Hepatocyte (in vitro differentiated cells): ENCODE data around the gene MACROH2A1. TPM values are rescaled to one million over a fixed set of nuclear protein-coding genes. Genes with fewer than 3 reads are reported as not detected.

Source experiments
- DNase-seq: peaks from one replicate; pipeline ENCODE4 v3.0.0-alpha.2; 2016; ENCODE audit warnings: low spot score
- H2AFZ ChIP-seq: fragments of 200-600 bp; sonication (generic); 2 replicates; pipeline ENCODE4 v1.6.0; 2016; ENCODE audit warnings: antibody characterized with exemption, mild to moderate bottlenecking
- H3K27ac ChIP-seq: fragments of 200-600 bp; sonication (generic); 2 replicates; pipeline ENCODE4 v1.5.1; 2016; ENCODE audit warnings: mild to moderate bottlenecking
- H3K27me3 ChIP-seq: fragments of 200-600 bp; sonication (generic); 2 replicates; pipeline ENCODE4 v1.6.1; 2016
- H3K36me3 ChIP-seq: fragments of 200-600 bp; sonication (generic); replicated peaks from 2 replicates; pipeline ENCODE4 v1.5.1; 2016; ENCODE audit warnings: low read depth; ENCODE audit not compliant: insufficient read depth
- H3K4me1 ChIP-seq: fragments of 200-600 bp; sonication (generic); 2 replicates; pipeline ENCODE4 v1.5.1; 2016; ENCODE audit warnings: mild to moderate bottlenecking, moderate library complexity; ENCODE audit not compliant: insufficient read depth
- H3K4me2 ChIP-seq: fragments of 200-600 bp; sonication (generic); 2 replicates; pipeline ENCODE4 v1.6.0; 2016
- H3K4me3 ChIP-seq: fragments of 200-600 bp; sonication (generic); 2 replicates; pipeline ENCODE4 v1.5.1; 2016; ENCODE audit warnings: mild to moderate bottlenecking
- H3K79me2 ChIP-seq: fragments of 200-600 bp; sonication (generic); 2 replicates; pipeline ENCODE4 v1.6.0; 2017; ENCODE audit warnings: mild to moderate bottlenecking
- H3K9me2 ChIP-seq: fragments of 200-600 bp; sonication (generic); replicated peaks from 2 replicates; pipeline ENCODE4 v1.6.0; 2017; ENCODE audit warnings: mild to moderate bottlenecking; ENCODE audit not compliant: insufficient read depth
- H3K9me3 ChIP-seq: fragments of 200-600 bp; sonication (generic); 2 replicates; pipeline ENCODE4 v1.5.1; 2016; ENCODE audit warnings: low read depth, mild to moderate bottlenecking
- H4K20me1 ChIP-seq: fragments of 200-600 bp; sonication (generic); 2 replicates; pipeline ENCODE4 v1.6.0; 2016; ENCODE audit warnings: mild to moderate bottlenecking; ENCODE audit not compliant: insufficient read depth, poor library complexity, severe bottlenecking
- EZH2 ChIP-seq: fragments of 200-600 bp; sonication (generic); IDR thresholded peaks from 2 replicates; pipeline ENCODE4 v1.6.1; 2016; ENCODE audit warnings: antibody characterized with exemption, mild to moderate bottlenecking, borderline replicate concordance
- EZH2phosphoT487 ChIP-seq: fragments of 200-600 bp; sonication (generic); IDR thresholded peaks from one replicate; pipeline ENCODE4 v1.6.1; 2018; ENCODE audit warnings: antibody characterized with exemption, mild to moderate bottlenecking, low read depth, moderate library complexity; ENCODE audit not compliant: unreplicated experiment, severe bottlenecking
- WGBS: methylation state at CpG from one replicate; pipeline ENCODE4 v1.1.6; 2016; ENCODE audit warnings: low lambda C conversion rate; ENCODE audit errors: missing lambda C conversion rate; 5-methylcytosine and 5-hydroxymethylcytosine counted together
- polyA plus RNA-seq: library from polyadenylated mRNA; unstranded; fragments of >200 nt; fragmentation: Nextera tagmentation; extraction: Ambion mirVana; gene quantifications from 2 replicates; pipeline ENCODE4 v1.2.1, GENCODE V29; 2016
- total RNA-seq: library from RNA; depleted of rRNA; stranded (reverse); fragments of >200 nt; gene quantifications from 2 replicates; pipeline ENCODE4 v1.2.3, GENCODE V29; 2014
- TF ChIP-seq, protein P1 (sequence below): fragments of 200-600 bp; sonication (generic); IDR thresholded peaks from 2 replicates; pipeline ENCODE4 v1.5.1; 2016; ENCODE audit warnings: antibody characterized with exemption, mild to moderate bottlenecking; ENCODE audit not compliant: poor library complexity

Gene MACROH2A1
- total and polyA plus RNA-seq, 2 experiments from 2014 or later = 198 to 304 TPM

GRCh38 chr5:135353952-135354721 is 44.9 kb downstream of the MACROH2A1 start:
- no peak for DNase-seq
- no peaks in the 10 kb centered on the region for H3K36me3 ChIP-seq
- peaks cover 16% of the 10 kb centered on the region for H3K4me1 ChIP-seq
- WGBS = 87% methylated on average over 4 of the region's 4 CpGs
- H3K4me2 ChIP-seq = no peak overlapping the region
- no peaks in the 10 kb centered on the region for H3K27me3 ChIP-seq
- no peak overlapping the region for H3K4me3 ChIP-seq
- TF ChIP-seq EZH2phosphoT487 (no peak), EZH2 (no peak)
- TF ChIP-seq, protein P1, sequence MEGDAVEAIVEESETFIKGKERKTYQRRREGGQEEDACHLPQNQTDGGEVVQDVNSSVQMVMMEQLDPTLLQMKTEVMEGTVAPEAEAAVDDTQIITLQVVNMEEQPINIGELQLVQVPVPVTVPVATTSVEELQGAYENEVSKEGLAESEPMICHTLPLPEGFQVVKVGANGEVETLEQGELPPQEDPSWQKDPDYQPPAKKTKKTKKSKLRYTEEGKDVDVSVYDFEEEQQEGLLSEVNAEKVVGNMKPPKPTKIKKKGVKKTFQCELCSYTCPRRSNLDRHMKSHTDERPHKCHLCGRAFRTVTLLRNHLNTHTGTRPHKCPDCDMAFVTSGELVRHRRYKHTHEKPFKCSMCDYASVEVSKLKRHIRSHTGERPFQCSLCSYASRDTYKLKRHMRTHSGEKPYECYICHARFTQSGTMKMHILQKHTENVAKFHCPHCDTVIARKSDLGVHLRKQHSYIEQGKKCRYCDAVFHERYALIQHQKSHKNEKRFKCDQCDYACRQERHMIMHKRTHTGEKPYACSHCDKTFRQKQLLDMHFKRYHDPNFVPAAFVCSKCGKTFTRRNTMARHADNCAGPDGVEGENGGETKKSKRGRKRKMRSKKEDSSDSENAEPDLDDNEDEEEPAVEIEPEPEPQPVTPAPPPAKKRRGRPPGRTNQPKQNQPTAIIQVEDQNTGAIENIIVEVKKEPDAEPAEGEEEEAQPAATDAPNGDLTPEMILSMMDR = no peak
- no peaks in the 10 kb centered on the region for H3K9me2 ChIP-seq
- H3K79me2 ChIP-seq = peaks cover 13% of the 10 kb centered on the region
- no peak overlapping the region for H2AFZ ChIP-seq
- peak overlapping the region; percentile 42 for H3K27ac ChIP-seq
- H4K20me1 ChIP-seq = peaks cover 4% of the 10 kb centered on the region
- no peaks in the 10 kb centered on the region for H3K9me3 ChIP-seq

DNA sequence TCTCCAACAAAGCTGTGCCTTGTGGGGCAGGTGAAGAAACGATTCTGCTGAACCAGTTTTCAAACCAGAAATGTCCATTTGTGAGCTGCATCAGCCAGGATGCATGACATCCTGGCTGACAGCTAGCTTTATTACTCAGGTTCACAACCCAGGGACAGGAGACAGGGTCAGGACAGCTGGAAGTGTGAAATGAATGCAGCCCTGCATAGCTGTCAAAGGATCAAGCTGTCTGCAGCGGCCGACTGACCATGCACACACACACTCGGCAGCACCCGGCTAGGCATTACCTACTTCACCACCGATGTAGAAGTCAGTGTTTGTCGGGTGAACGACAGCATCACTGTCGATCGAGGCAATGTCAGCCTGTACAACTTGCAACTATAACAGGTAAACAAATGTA is 48.5 kb downstream of the MACROH2A1 start:
- TF ChIP-seq EZH2 (no peak), EZH2phosphoT487 (no peak)
- TF ChIP-seq, protein P1 = no peak
- no peak overlapping the region for H2AFZ ChIP-seq
- H3K27ac ChIP-seq = no peak overlapping the region
- DNase-seq = no peak
- peaks cover 4% of the 10 kb centered on the region for H4K20me1 ChIP-seq
- H3K36me3 ChIP-seq = no peaks in the 10 kb centered on the region
- no peaks in the 10 kb centered on the region for H3K9me2 ChIP-seq
- H3K4me1 ChIP-seq = peaks cover 15% of the 10 kb centered on the region
- H3K4me3 ChIP-seq = no peak overlapping the region
- peaks cover 10% of the 10 kb centered on the region for H3K79me2 ChIP-seq
- H3K9me3 ChIP-seq = no peaks in the 10 kb centered on the region
- no peak overlapping the region for H3K4me2 ChIP-seq
- H3K27me3 ChIP-seq = no peaks in the 10 kb centered on the region
- 92% methylated on average over 10 of the region's 10 CpGs for WGBS

- Histone ChIP-seq H4K20me1 (peaks cover 4% of the 10 kb centered on the region), H3K4me2 (no peak overlapping the region), H3K79me2 (peaks cover 10% of the 10 kb centered on the region), H3K27me3 (no peaks in the 10 kb centered on the region), H3K36me3 (no peaks in the 10 kb centered on the region), H3K4me3 (no peak overlapping the region), H3K9me2 (no peaks in the 10 kb centered on the region), H2AFZ (no peak overlapping the region), H3K27ac (no peak overlapping the region), H3K4me1 (peaks cover 15% of the 10 kb centered on the region), H3K9me3 (no peaks in the 10 kb centered on the region)
- TF ChIP-seq EZH2phosphoT487 (no peak), EZH2 (no peak)
- TF ChIP-seq, protein P1 = no peak
- DNase-seq = no peak
Measured at GRCh38 chr5:135349886-135350285, 49.1 kb downstream of the MACROH2A1 start.
